HS-5 (cell line): Measurements from ENCODE around the gene AP3S1.
"Not testable (repeated sequence)": the region's sequence is repeated elsewhere in the genome, so short reads cannot be mapped to it uniquely, and the experiment has no call there.

Source experiments
- DNase-seq: peaks from one replicate; pipeline ENCODE4 v3.0.0-alpha.2; 2012; ENCODE audit warnings: low read depth

The AP3S1 gene

GRCh38 chr5:115872447-115872846 is 30.7 kb downstream of the AP3S1 start:
- no peak for DNase-seq

DNA sequence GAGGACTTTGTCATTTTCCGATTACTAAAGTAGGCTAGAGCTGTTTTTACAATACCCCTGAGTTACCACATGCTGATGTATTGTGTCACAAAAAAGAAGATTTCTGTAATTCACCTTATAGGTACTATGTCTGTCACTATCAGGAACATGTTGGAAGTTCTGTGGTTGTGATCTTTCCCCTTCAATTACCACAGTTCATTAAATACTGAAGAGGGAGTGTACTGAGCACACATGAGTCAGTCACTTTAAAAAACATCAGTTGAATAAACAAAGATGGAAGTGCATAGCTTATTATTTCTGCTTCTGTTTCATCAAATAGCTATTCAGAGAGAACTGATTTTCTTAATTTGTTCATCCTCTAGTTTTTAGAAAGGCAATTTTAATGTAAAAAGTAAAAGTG is 31.7 kb downstream of the AP3S1 start:
- peak; percentile 33 for DNase-seq

- DNase-seq = no peak
Observed at GRCh38 chr5:115875447-115875846, 33.7 kb downstream of the AP3S1 start.

GRCh38 chr5:115877342-115877741 is 35.6 kb downstream of the AP3S1 start:
- DNase-seq = not testable (repeated sequence)

DNA sequence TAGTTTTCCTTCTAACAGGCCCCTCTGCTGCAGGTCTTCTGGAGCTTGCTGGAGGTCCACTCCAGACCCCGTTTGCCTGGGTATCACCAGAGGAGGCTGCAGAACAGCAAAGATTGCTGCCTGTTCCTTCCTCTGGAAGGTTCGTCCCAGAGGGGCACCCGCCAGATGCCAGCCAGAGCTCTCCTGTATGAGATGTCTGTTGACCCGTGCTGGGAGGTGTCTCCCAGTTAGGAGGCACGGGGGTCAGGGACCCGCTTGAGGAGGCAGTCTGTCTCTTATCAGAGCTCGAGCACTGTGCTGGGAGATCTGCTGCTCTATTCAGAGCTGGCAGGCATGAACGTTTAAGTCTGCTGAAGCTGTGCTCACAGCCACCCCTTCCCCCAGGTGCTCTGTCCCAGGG is 40.7 kb downstream of the AP3S1 start:
- not testable (repeated sequence) for DNase-seq

DNA sequence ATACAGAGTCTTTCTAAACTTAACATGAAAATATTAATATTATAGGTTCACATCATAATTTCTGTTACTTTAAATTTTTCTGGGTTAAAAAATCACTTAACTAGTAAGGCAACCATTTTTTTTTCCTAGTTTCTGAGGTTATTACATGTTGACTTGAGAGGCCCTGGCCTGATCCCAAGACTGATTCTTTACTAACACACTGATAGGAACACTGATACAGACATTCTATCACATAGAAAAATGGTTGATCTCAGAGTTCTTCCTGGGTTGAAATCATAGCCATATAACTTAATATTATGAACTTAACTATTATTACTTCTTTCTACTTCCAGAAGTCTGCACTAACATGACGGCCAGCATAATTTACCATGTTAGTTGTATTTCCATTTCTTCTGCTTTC is 43.0 kb downstream of the AP3S1 start:
- no peak for DNase-seq

DNA sequence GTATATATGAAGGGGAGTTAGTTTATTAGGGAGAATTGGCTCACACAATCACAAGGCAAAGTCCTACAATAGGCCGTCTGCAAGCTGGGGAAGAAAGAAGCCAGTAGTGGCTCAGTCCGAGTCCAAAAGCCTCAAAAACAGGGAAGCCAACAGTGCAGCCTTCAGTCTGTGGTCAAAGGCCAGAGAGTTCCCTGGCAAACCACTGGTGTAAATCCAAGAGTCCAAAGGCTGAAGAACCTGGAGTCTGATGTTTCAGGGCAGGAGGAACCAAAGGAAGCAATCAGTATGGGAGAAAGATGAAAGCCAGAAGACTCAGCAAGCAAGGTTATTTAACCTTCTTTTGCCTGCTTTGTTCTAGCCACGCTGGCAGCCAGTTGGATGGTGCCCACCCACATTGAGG is 43.5 kb downstream of the AP3S1 start:
- DNase-seq = not testable (repeated sequence)

DNA sequence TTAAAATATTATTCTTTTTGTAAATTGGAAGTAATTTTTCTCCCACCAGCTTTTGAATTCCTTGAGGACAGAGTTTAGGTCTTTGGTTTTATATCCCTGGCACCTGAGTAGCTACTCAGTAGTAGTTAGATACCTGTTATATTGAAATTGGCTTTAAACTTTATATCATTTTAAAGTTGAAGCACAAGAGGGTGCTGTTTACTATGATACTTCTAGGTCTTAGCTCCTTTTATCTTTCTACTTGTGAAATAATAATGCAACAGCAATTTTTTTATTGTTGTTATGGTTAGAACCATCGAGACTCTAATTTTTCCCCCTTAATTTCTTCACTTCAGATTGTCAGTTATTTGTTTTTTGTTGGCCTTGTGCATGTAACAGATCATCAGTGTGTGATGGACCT is 46.3 kb downstream of the AP3S1 start:
- no peak for DNase-seq

- DNase-seq = no peak
Observed at GRCh38 chr5:115892021-115892420, 50.3 kb downstream of the AP3S1 start.

- no peak for DNase-seq
Observed at GRCh38 chr5:115894342-115894741, 52.6 kb downstream of the AP3S1 start.

DNA sequence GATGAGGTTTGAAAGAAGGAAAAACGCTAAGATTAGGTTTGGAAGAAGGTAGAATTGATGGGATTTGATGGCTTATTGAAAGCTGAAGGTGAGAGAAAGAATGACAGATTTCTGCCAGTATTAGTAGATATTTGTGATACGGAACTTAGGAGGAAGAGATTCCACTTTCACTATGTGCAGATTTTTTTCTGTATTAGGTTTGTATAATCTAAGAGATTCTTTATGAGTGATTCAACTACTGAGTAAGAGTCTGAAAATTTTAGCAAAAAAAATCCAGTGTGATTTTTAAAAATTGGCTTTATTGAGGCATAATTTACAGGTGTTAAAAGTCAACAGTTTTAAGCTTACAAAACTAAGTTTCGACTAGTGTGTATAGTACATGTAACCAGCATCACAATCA is 54.1 kb downstream of the AP3S1 start:
- peak; percentile 36 for DNase-seq

DNA sequence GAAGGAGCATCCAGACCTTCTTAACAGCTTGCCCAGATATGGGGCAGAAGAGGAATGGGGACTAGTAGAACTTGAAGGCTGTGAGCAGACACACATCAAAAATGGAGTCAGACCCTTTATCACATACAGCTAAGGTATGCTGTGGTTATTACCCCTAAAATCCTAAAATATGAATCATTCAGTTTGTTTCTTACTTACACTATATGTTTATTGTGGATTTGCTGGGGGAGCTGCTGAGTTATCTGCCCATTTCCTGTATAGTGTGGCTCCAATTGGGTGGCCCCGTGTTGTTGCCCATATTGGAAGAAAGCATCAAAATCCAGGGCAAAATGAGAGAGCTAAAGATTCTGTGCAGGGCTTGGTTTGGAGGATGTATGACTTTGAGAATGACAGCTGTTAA is 56.9 kb downstream of the AP3S1 start:
- peak; percentile 43 for DNase-seq

DNA sequence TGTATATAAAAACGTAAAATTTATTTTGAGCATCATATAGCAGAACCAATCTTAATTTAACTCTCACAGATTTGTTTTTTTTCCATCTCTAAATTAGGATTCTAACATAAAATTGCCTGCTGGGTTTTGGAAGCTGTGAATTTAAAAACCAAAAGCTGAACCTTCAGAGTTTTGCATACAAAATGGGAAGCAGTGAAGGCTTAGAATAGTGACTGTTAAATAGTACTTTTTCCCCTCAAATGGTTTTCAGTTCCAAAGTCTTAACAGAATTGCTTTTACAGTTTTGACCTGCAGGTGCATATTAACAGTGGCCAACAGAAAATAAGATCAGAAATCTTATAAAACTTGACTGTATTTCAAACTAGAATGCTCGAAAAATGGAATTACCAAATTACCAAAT is 65.4 kb downstream of the AP3S1 start:
- DNase-seq = no peak

DNA sequence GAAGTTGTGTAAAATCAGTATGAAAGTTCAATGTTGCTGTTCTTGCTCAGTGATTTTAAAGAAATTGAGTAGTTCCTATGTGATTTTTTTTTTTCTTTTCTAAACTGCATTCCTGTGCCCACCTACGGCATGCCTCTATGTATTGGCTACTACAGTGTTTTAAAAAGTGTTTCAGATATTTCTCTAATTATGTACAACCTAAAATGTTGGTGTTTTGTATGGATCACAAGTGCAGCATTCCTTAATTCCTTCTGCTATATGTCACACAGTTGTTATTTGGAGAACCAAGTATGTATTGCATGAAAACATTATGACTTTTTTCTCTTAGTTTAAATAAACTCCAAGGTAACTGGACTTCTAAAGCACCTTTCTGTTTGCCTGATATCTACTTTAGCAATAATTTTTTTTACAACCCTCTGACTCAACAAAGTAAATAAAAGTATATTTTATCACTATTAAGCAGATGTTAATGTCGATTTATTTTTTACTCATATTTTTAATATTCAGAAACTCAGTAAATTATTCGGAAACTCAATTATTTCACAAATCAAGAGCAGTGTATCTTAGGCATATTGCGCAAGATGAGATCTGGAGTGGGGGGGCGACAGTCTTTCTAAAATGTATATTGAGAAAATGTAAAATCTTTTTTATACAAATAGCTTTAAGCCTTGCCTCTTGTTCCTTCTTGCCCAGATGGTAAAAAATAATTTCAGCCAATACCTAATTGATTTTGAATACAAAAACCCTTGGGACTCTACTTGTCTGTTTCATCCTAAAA is 72.1 kb downstream of the AP3S1 start:
- DNase-seq = not testable (repeated sequence)

- DNase-seq = no peak
Observed at GRCh38 chr5:115920171-115920725, 78.5 kb downstream of the AP3S1 start.

DNA sequence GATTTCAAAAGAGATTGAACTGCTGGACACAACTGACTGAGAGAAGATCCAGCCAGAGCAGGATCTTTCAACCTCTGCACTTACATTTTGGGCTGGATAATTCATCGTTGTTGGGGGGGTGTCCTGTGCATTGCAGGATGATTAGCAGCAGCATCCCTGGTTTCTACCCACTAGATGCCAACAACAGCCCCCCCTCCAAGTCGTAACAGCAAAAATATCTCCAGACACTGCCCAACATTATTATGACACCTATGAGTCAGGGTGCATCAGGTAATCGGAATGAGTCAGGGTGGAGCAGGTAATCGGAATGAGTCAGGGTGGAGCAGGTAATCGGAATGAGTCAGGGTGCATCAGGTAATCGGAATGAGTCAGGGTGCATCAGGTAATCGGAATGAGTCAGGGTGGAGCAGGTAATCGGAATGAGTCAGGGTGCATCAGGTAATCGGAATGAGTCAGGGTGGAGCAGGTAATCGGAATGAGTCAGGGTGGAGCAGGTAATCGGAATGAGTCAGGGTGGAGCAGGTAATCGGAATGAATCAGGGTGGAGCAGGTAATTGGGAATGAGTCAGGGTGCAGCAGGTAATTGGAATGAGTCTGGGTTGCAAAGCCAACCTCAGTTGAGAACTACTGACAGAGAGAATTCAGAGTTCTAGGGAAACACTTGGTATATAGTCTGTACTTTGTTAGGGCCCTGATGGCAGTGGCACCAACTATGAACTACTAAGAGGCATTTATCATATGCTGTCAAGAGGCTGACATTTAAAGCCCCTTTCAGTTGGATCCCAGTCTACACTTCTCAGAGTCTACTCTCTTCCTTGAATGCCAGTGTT is 87.1 kb downstream of the AP3S1 start:
- not testable (repeated sequence) for DNase-seq

DNA sequence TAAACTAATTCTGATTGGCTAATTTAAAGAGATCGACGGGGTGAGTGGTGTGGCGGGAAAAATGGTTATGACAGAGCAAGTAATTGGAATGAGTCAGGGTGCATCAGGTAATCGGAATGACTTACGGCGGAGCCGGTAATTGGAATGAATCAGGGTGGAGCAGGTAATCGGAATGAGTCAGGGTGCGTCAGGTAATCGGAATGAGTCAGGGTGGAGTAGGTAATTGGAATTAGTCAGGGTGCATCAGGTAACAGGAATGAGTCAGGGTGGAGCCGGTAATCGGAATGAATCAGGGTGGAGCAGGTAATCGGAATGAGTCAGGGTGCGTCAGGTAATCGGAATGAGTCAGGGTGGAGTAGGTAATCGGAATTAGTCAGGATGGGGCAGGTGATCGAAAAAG is 88.4 kb downstream of the AP3S1 start:
- DNase-seq = not testable (repeated sequence)

DNA sequence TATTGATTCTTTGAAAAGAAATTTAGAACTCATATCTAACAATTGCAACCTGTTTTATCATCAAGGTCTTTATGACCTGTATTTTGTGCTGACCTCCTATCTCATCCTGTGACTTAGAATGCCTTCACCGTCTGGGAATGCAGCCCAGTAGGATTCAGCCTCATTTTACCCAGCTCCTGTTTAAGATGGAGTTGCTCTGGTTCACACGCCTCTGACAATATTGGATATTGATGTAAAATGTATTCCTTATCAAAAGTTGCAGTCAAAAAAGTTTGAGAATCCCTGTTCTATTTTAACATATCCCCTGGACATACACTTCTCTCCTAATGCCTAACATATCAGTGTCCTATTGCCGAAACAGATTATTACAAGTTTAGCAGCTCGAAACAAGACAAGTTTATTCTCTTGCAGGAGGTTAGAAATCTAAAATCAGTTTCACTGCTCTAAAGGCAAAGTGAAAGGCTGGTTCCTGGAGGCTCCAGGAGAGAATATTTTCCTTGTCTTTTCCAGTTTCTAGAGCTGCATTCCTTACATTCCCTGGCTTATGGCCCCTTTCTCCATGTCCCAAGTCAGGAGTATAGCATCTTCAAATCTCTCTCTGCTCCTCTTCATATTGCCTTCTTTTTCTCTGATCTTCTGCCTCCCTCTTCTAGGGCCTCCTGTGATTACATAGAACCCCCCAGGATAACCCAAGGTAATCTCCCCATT is 89.0 kb downstream of the AP3S1 start:
- no peak for DNase-seq

- DNase-seq = no peak
Observed at GRCh38 chr5:115932991-115933390, 91.3 kb downstream of the AP3S1 start.

DNA sequence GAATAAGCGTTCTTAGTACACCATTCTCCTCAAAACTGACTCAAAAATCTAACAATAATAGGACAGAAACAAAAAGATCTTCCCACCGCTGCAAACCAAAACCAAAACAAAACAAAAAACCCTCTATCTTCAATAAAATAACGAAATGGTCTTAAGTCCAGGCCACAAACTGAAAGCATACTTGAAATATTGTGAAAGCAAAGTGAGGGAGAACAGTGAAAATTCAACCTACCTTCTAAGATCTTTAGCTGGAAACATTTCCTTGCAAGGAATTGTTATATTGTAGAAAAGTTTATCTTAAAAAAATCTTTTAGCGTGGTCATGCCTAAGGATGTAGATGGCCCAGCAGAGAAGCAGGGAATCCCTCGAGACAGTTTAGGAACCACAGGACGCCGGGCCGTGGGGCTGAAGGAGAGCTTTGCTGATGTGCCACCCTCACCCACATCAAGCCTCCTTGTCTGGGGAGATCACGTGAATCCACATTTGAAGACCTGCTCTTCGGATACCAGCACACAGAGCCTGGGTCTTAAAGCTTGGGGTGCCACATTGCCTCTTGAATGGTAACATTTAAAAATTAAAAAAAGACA is 92.7 kb downstream of the AP3S1 start:
- no peak for DNase-seq

GRCh38 chr5:115936031-115936430 is 94.3 kb downstream of the AP3S1 start:
- DNase-seq = no peak

GRCh38 chr5:115939059-115939458 is 97.3 kb downstream of the AP3S1 start:
- no peak for DNase-seq
